Measurements from ENCODE around the gene C4orf50.

C4orf50 gene

DNA sequence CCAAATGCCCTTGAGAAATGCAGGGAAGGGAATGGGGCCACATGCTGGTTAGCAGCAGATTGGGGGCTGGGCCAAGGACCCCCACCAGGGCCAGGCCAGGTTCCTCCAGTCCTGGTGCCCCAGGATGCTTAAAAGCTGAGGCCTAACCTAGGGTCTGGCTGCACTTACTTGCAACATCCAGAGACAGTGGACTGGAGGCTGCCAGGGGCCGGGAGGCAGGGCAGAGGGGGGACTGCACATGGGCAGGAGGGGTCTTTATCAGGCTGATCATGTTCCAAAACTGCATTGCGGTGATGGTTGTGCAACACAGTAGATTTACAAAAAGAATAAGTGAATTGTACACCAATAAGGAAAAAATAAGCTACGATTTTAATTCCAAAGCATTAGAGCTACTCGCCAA is 36.8 kb upstream of the C4orf50 start:
- no peaks in the 10 kb centered on the region for H3K4me1 ChIP-seq (ENCODE audit: control insufficient read depth in 1 of 2, insufficient read depth in 1 of 2, low read depth in 1 of 2, low read length in 1 of 2)
- H3K9me3 ChIP-seq: peaks cover 30% of the 10 kb centered on the region
- no peak overlapping the region for H3K4me3 ChIP-seq (ENCODE audit: low read depth in 1 of 2, low read length in 1 of 2)
- TF ChIP-seq, protein P1, sequence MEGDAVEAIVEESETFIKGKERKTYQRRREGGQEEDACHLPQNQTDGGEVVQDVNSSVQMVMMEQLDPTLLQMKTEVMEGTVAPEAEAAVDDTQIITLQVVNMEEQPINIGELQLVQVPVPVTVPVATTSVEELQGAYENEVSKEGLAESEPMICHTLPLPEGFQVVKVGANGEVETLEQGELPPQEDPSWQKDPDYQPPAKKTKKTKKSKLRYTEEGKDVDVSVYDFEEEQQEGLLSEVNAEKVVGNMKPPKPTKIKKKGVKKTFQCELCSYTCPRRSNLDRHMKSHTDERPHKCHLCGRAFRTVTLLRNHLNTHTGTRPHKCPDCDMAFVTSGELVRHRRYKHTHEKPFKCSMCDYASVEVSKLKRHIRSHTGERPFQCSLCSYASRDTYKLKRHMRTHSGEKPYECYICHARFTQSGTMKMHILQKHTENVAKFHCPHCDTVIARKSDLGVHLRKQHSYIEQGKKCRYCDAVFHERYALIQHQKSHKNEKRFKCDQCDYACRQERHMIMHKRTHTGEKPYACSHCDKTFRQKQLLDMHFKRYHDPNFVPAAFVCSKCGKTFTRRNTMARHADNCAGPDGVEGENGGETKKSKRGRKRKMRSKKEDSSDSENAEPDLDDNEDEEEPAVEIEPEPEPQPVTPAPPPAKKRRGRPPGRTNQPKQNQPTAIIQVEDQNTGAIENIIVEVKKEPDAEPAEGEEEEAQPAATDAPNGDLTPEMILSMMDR (IDR thresholded peaks at IDR 0.05): no peak
- no peaks in the 10 kb centered on the region for H3K36me3 ChIP-seq
- H3K27me3 ChIP-seq: no peaks in the 10 kb centered on the region
- H3K27ac ChIP-seq: no peak overlapping the region

DNA sequence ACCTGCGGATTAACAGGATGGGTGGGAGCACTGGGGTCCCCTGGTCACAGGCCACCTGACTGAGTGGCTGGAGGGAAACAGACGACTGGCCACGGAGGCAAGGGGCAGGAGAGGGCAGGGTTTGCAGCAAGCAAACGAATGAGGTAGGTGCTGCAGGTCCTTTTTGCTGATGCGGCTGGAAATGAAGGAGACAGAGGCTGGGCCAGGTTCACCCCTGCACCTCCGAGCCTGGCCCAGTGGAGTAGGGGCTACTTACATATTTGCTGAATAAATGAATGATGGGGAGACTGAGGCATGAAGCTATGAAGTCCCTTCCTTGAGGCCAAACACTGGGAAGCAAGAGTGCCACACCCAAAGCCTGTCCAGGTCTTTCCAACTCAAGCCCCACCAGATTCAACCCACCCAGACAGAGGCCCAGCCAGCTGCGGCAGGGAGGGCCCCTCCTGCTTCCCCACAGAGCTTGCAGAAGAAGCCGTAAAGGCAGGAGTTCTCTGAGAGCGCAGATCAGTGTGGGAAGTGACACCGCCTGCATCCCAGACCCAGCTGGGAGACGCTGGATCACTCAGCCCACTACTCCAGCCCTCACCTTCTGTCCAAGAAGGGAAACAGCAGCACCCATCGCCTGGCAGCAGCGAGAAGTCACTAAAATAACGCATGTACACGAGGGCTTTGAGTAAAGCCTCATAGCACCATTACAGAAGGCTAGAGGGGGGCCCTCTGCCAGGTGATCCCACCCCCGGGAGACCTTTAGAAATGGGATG is 36.1 kb upstream of the C4orf50 start:
- no peaks in the 10 kb centered on the region for H3K36me3 ChIP-seq

DNA sequence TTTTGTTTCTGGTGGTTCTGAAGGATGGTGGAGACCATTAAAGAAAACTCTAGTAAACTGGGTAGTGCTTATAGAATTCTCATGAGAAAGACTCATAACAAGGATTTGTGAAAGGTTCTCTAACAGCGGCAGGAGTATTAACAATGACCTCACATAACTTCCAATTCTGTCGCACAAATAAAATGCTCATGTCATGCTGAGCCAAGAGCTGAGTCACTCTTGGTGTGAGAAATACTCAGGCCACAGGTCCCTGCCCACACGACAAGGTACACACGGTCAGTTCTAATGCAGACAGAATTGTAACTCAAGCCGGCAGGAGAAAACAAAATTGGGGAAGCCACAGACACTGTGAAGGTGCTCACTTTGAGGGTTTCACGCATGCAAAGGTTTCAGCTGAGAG is 34.4 kb upstream of the C4orf50 start:
- TF ChIP-seq, protein P1 (IDR thresholded peaks at IDR 0.05): no peak
- H3K9me3 ChIP-seq: peaks cover 9% of the 10 kb centered on the region
- H3K27me3 ChIP-seq: peaks cover 7% of the 10 kb centered on the region
- no peak overlapping the region for H3K27ac ChIP-seq
- no peaks in the 10 kb centered on the region for H3K36me3 ChIP-seq
- no peaks in the 10 kb centered on the region for H3K4me1 ChIP-seq (ENCODE audit: control insufficient read depth in 1 of 2, insufficient read depth in 1 of 2, low read depth in 1 of 2, low read length in 1 of 2)
- no peak overlapping the region for H3K4me3 ChIP-seq (ENCODE audit: low read depth in 1 of 2, low read length in 1 of 2)

More for the DNA sequence above, 36.1 kb upstream of the C4orf50 start:
- peaks cover 24% of the 10 kb centered on the region for H3K9me3 ChIP-seq
- no peak overlapping the region for H3K27ac ChIP-seq
- TF ChIP-seq, protein P1 (IDR thresholded peaks at IDR 0.05): no peak
- no peak overlapping the region for H3K4me3 ChIP-seq (ENCODE audit: low read depth in 1 of 2, low read length in 1 of 2)
- no peaks in the 10 kb centered on the region for H3K27me3 ChIP-seq
- no peaks in the 10 kb centered on the region for H3K4me1 ChIP-seq (ENCODE audit: control insufficient read depth in 1 of 2, insufficient read depth in 1 of 2, low read depth in 1 of 2, low read length in 1 of 2)

DNA sequence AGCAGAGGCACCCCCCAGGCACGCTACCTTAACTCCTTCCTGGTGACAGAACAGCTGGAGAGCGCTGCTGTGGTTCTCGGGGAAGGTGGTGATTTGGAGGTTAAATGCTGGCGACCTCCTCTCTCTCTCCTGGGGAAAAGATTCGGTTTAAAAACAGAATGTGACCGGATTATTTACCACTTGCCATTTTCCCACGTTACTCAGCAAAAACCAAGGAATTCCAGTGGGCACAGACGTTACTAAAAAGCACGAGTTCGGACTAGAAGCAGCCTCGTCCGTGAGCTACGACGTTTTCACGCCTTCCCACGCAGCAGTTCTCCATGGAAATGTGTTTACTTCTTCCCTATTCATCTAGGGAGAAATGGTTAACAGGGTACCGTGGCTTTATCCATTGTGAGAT is 32.3 kb upstream of the C4orf50 start:
- Histone ChIP-seq H3K4me1 (ENCODE audit: control insufficient read depth in 1 of 2, insufficient read depth in 1 of 2, low read depth in 1 of 2, low read length in 1 of 2) (no peaks in the 10 kb centered on the region), H3K27ac (no peak overlapping the region), H3K36me3 (no peaks in the 10 kb centered on the region), H3K27me3 (peaks cover 7% of the 10 kb centered on the region), H3K9me3 (no peaks in the 10 kb centered on the region), H3K4me3 (ENCODE audit: low read depth in 1 of 2, low read length in 1 of 2) (no peak overlapping the region)
- TF ChIP-seq, protein P1 (IDR thresholded peaks at IDR 0.05): no peak

DNA sequence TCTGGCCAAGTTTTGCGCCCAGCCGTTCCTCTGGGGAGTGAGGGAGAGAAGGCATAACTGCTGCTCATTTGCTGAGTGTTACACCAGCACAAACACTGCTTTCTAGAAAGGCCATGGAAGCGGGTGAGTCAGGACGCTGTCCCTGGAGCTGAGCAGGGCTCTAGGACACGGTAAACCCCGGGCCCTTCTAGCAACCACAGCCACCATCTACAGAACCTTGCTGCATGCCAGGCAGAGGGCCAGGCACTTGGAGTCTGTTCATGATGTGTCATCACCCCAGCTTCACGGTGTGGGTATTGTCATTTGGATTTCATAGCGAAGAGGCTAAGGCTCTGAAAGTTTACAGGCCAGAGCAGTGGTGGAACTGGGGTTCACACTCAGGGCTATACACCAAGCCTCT is 31.8 kb upstream of the C4orf50 start:
- Histone ChIP-seq H3K4me3 (ENCODE audit: low read depth in 1 of 2, low read length in 1 of 2) (no peak overlapping the region), H3K27me3 (peaks cover 9% of the 10 kb centered on the region), H3K27ac (no peak overlapping the region), H3K4me1 (ENCODE audit: control insufficient read depth in 1 of 2, insufficient read depth in 1 of 2, low read depth in 1 of 2, low read length in 1 of 2) (no peaks in the 10 kb centered on the region), H3K9me3 (no peaks in the 10 kb centered on the region), H3K36me3 (no peaks in the 10 kb centered on the region)
- TF ChIP-seq, protein P1 (IDR thresholded peaks at IDR 0.05): no peak

Data from neutrophil (primary cell).